H9 (cell line): ENCODE results near the gene BCHE. TPM values are rescaled to one million over a fixed set of nuclear protein-coding genes. Genes with fewer than 3 reads are reported as not detected.

Experiments
- DNase-seq: peaks from one replicate; pipeline ENCODE4 v3.0.0-alpha.2; 2017
- H2AFZ ChIP-seq: one replicate; pipeline ENCODE4 v1.6.1; 2013; ENCODE audit warnings: mild to moderate bottlenecking, low read length, control low read depth, moderate library complexity
- H2AK5ac ChIP-seq: 2 replicates; pipeline ENCODE4 v1.6.1; 2013; ENCODE audit warnings: low read length, control low read depth, mixed read lengths; ENCODE audit not compliant: insufficient read length
- H2BK120ac ChIP-seq: one replicate; pipeline ENCODE4 v1.6.1; 2013; ENCODE audit warnings: low read depth, mild to moderate bottlenecking, low read length, control low read depth, inconsistent platforms; ENCODE audit not compliant: poor library complexity, severe bottlenecking
- H2BK12ac ChIP-seq: 2 replicates; pipeline ENCODE4 v1.6.1; 2013; ENCODE audit warnings: low read length, control low read depth, mixed read lengths, low read depth; ENCODE audit not compliant: insufficient read length
- H2BK15ac ChIP-seq: 2 replicates; pipeline ENCODE4 v1.6.1; 2013; ENCODE audit warnings: low read depth, low read length, control low read depth
- H2BK20ac ChIP-seq: one replicate; pipeline ENCODE4 v1.6.1; 2013; ENCODE audit warnings: low read depth, mild to moderate bottlenecking, low read length, control low read depth, inconsistent platforms; ENCODE audit not compliant: poor library complexity, severe bottlenecking
- H2BK5ac ChIP-seq: 2 replicates; pipeline ENCODE4 v1.6.1; 2013; ENCODE audit warnings: low read length, control low read depth, mixed read lengths; ENCODE audit not compliant: insufficient read length
- H3K14ac ChIP-seq: 2 replicates; pipeline ENCODE4 v1.6.1; 2013; ENCODE audit warnings: low read length, control low read depth; ENCODE audit not compliant: insufficient read depth
- H3K18ac ChIP-seq: 2 replicates; pipeline ENCODE4 v1.6.1; 2013; ENCODE audit warnings: low read depth, mild to moderate bottlenecking, mixed read lengths, low read length, control low read depth; ENCODE audit not compliant: insufficient read length
- H3K23ac ChIP-seq: 2 replicates; pipeline ENCODE4 v1.6.1; 2013; ENCODE audit warnings: low read length, control low read depth, mixed read lengths, low read depth; ENCODE audit not compliant: insufficient read length
- H3K23me2 ChIP-seq: 2 replicates; pipeline ENCODE4 v1.6.1; 2013; ENCODE audit warnings: low read depth, mild to moderate bottlenecking, mixed read lengths, low read length, control low read depth; ENCODE audit not compliant: insufficient read length, poor library complexity, severe bottlenecking
- H3K27ac ChIP-seq: 2 replicates; pipeline ENCODE4 v1.5.1; 2013; ENCODE audit warnings: low read length, control low read depth, mixed read lengths, low read depth; ENCODE audit not compliant: insufficient read length
- H3K27me3 ChIP-seq: 2 replicates; pipeline ENCODE4 v1.6.1; 2013; ENCODE audit warnings: low read length, control low read depth, inconsistent platforms; ENCODE audit not compliant: insufficient read depth
- H3K4ac ChIP-seq: 2 replicates; pipeline ENCODE4 v1.6.1; 2013; ENCODE audit warnings: low read depth, mild to moderate bottlenecking, control low read depth, inconsistent platforms, low read length, moderate library complexity
- H3K4me1 ChIP-seq: 2 replicates; pipeline ENCODE4 v1.6.1; 2013; ENCODE audit warnings: low read length, control low read depth, inconsistent platforms; ENCODE audit not compliant: insufficient read depth
- H3K4me2 ChIP-seq: 2 replicates; pipeline ENCODE4 v1.6.1; 2013; ENCODE audit warnings: low read length, control low read depth, mixed read lengths; ENCODE audit not compliant: insufficient read length, insufficient read depth
- H3K56ac ChIP-seq: 2 replicates; pipeline ENCODE4 v1.6.1; 2013; ENCODE audit warnings: low read depth, mild to moderate bottlenecking, mixed read lengths, low read length, control low read depth; ENCODE audit not compliant: insufficient read length
- H3K79me1 ChIP-seq: 2 replicates; pipeline ENCODE4 v1.6.1; 2013; ENCODE audit warnings: low read depth, mild to moderate bottlenecking, moderate library complexity, low read length, control low read depth, inconsistent platforms; ENCODE audit not compliant: insufficient read depth, poor library complexity, severe bottlenecking
- H3K79me2 ChIP-seq: 2 replicates; pipeline ENCODE4 v1.6.1; 2013; ENCODE audit warnings: low read length, control low read depth, inconsistent platforms; ENCODE audit not compliant: insufficient read depth
- H3K9ac ChIP-seq: 2 replicates; pipeline ENCODE4 v1.6.1; 2013; ENCODE audit warnings: low read length, control low read depth, mixed read lengths; ENCODE audit not compliant: insufficient read length; ENCODE audit errors: extremely low read depth
- H3K9me3 ChIP-seq: one replicate; pipeline ENCODE4 v1.6.1; 2013; ENCODE audit warnings: low read depth, low read length, inconsistent platforms; ENCODE audit not compliant: control insufficient read depth
- H3T11ph ChIP-seq: one replicate; pipeline ENCODE4 v1.6.1; 2013; ENCODE audit warnings: mild to moderate bottlenecking, low read length, control low read depth, inconsistent platforms
- H4K20me1 ChIP-seq: one replicate; pipeline ENCODE4 v1.6.1; 2013; ENCODE audit not compliant: control insufficient read depth, insufficient read length, insufficient read depth
- H4K5ac ChIP-seq: 2 replicates; pipeline ENCODE4 v1.6.1; 2013; ENCODE audit warnings: low read depth, mild to moderate bottlenecking, mixed read lengths, low read length, control low read depth; ENCODE audit not compliant: insufficient read length
- H4K8ac ChIP-seq: replicated peaks from 2 replicates; pipeline ENCODE4 v1.6.1; 2013; ENCODE audit warnings: low read length, control low read depth, mixed read lengths, low read depth; ENCODE audit not compliant: insufficient read length
- H4K91ac ChIP-seq: 2 replicates; pipeline ENCODE4 v1.6.1; 2013; ENCODE audit warnings: low read depth, mild to moderate bottlenecking, moderate library complexity, mixed read lengths, low read length, control low read depth; ENCODE audit not compliant: insufficient read length
- H3K27ac Mint-ChIP-seq, 3 experiments: 2 replicates in 2 of 3; 3 replicates in 1 of 3; pipeline ENCODE4 v1.8.0; 2020 to 2021; ENCODE audit warnings: mixed read lengths in 3 of 3, mild to moderate bottlenecking in 1 of 3, moderate library complexity in 1 of 3
- H3K27me3 Mint-ChIP-seq: 2 replicates; pipeline ENCODE4 v1.8.0; 2021; ENCODE audit warnings: low read depth, mild to moderate bottlenecking, moderate library complexity, mixed read lengths
- H3K36me3 Mint-ChIP-seq, 3 experiments: 2 replicates in 2 of 3; 3 replicates in 1 of 3; pipeline ENCODE4 v1.8.0; 2020 to 2021; ENCODE audit warnings: low read depth in 3 of 3, mixed read lengths in 3 of 3; ENCODE audit not compliant: insufficient read depth in 1 of 3
- H3K4me1 Mint-ChIP-seq, 2 experiments: 2 replicates each; pipeline ENCODE4 v1.8.0; 2020; ENCODE audit warnings: mixed read lengths in 2 of 2
- H3K4me3 Mint-ChIP-seq, 2 experiments: 2 replicates in 1 of 2; 3 replicates in 1 of 2; pipeline ENCODE4 v1.8.0; 2020 to 2021; ENCODE audit warnings: mild to moderate bottlenecking in 2 of 2, mixed read lengths in 2 of 2, moderate library complexity in 1 of 2
- H3K9me3 Mint-ChIP-seq, 2 experiments: 2 replicates in 1 of 2; 3 replicates in 1 of 2; pipeline ENCODE4 v1.8.0; 2020; ENCODE audit warnings: mild to moderate bottlenecking in 2 of 2, mixed read lengths in 2 of 2, moderate library complexity in 1 of 2
- CTCF ChIP-seq: fragments of 200-600 bp; sonication (generic); conservative IDR thresholded peaks from 3 replicates; pipeline ENCODE4 v1.8.0; 2021; ENCODE audit warnings: antibody characterized with exemption, mild to moderate bottlenecking
- WGBS: extraction: QIAGEN DNeasy Blood & Tissue Kit; methylation state at CpG from one replicate; pipeline ENCODE4 v1.1.7; 2013; ENCODE audit warnings: missing lambda C conversion rate, low lambda C conversion rate, mixed read lengths; ENCODE audit not compliant: insufficient read length; ENCODE audit errors: extremely low coverage; 5-methylcytosine and 5-hydroxymethylcytosine counted together
- total RNA-seq: library from RNA; stranded (reverse); gene quantifications from 2 replicates; pipeline ENCODE4 v1.2.1, GENCODE V29; 2021

Gene BCHE
- total RNA-seq, 1 experiment from 2014 or later: 1.4 TPM

DNA sequence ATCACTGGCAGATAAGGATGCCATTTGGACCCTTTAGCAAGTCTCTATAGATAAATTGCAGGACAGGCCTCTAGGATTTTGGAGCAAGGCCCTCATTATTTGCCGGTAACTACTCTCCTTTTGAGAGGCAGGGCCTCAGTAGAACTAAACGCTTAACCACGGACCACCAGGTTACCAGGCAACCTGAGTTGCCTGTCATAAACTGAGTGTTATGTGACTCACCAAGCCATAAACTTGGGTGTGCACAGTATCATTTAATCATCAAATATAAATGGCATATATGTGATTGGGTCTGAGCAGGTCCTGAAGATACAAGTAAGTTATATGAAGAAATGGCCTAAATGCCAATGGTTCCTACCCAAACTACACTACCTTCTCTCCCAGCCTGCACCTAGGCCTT is 93.2 kb downstream of the BCHE start:
- no peak for TF ChIP-seq CTCF
- no peak overlapping the region for H3K4me3 Mint-ChIP-seq
- WGBS: no CpG with 5 or more reads among the region's 3 CpGs

More for the DNA sequence above, 93.2 kb downstream of the BCHE start:
- no peak overlapping the region for H2BK15ac ChIP-seq
- Mint-ChIP-seq H3K27ac (no peak overlapping the region), H3K9me3 (no peaks in the 10 kb centered on the region), H3K4me1 (no peaks in the 10 kb centered on the region), H3K27me3 (no peaks in the 10 kb centered on the region), H3K36me3 (no peaks in the 10 kb centered on the region)
- no peak overlapping the region for H2BK12ac ChIP-seq
- no peak overlapping the region for H2AFZ ChIP-seq
- H3K4ac ChIP-seq: no peak overlapping the region
- no peak overlapping the region for H3K56ac ChIP-seq
- no peaks in the 10 kb centered on the region for H4K20me1 ChIP-seq
- no peaks in the 10 kb centered on the region for H3K27me3 ChIP-seq
- H3K27ac ChIP-seq: no peak overlapping the region
- H3K4me2 ChIP-seq: no peak overlapping the region
- no peaks in the 10 kb centered on the region for H3K79me2 ChIP-seq
- no peak overlapping the region for H3K23ac ChIP-seq
- H4K5ac ChIP-seq: no peak overlapping the region
- no peak overlapping the region for H4K91ac ChIP-seq
- H3K9me3 ChIP-seq: no peaks in the 10 kb centered on the region
- no peaks in the 10 kb centered on the region for H3K23me2 ChIP-seq
- no peaks in the 10 kb centered on the region for H3K79me1 ChIP-seq
- no peak overlapping the region for H2AK5ac ChIP-seq
- H3K4me1 ChIP-seq: no peaks in the 10 kb centered on the region
- H3K9ac ChIP-seq: no peak overlapping the region
- no peak overlapping the region for H4K8ac ChIP-seq
- no peak overlapping the region for H2BK120ac ChIP-seq
- H3K18ac ChIP-seq: no peak overlapping the region
- no peak overlapping the region for H2BK5ac ChIP-seq
- no peak overlapping the region for H3K14ac ChIP-seq
- H2BK20ac ChIP-seq: no peak overlapping the region
- DNase-seq: no peak
- no peak overlapping the region for H3T11ph ChIP-seq
